GM12878 (cell line): ENCODE measurements around the gene MYBL2.

Experiments
- POLR2AphosphoS5 ChIP-seq: IDR thresholded peaks from 2 replicates; pipeline ENCODE4 v1.6.1; 2011; ENCODE audit warnings: mild to moderate bottlenecking, low read length, inconsistent platforms
- SRF ChIP-seq, 2 experiments: IDR thresholded peaks; 2 replicates each; pipeline ENCODE4 v1.6.1; 2011; ENCODE audit warnings: low read depth in 2 of 2, low read length in 2 of 2, mild to moderate bottlenecking in 1 of 2, moderate library complexity in 1 of 2
- ZNF274 ChIP-seq: IDR thresholded peaks from one replicate; pipeline ENCODE4 v1.8.0; 2011; ENCODE audit not compliant: insufficient read length, insufficient read depth
- TF ChIP-seq, protein P1 (sequence below), 3 experiments: IDR thresholded peaks in 2 of 3; conservative IDR thresholded peaks in 1 of 3; 2 replicates each; pipeline ENCODE4 v1.5.1; 2011; ENCODE audit warnings: low read depth in 3 of 3, low read length in 3 of 3, mild to moderate bottlenecking in 3 of 3, control low read depth in 2 of 3, moderate library complexity in 2 of 3, inconsistent platforms in 1 of 3, mixed read lengths in 1 of 3; ENCODE audit not compliant: control insufficient read depth in 2 of 3, insufficient read depth in 1 of 3; ENCODE audit errors: extremely low read depth in 1 of 3
- TF ChIP-seq, protein P2 (sequence below): fragments of 450-650 bp; formaldehyde crosslinking; IDR thresholded peaks from 2 replicates; pipeline ENCODE4 v1.5.0; 2022; ENCODE audit warnings: mild to moderate bottlenecking, missing genetic modification characterization

DNA sequence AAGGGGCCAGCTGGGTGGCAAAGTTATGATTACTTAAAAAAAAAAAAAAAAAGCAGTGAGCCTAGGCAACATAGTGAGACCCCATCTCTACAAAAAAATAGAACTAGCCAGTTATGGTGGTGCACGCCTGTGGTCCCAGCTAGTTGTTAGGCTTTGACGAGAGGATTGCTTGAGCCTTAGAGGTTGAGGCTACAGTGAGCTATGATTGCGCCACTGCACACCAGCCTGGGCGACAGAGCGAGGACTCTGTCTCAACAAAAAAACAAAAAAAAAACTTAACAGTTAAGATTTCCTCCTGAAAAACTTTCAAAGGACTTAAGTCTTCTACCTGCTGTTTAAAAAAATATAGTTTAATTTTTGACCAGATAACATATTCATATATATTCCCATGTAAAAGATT, 57.5 kb downstream of the MYBL2 start:
- TF ChIP-seq, protein P1, sequence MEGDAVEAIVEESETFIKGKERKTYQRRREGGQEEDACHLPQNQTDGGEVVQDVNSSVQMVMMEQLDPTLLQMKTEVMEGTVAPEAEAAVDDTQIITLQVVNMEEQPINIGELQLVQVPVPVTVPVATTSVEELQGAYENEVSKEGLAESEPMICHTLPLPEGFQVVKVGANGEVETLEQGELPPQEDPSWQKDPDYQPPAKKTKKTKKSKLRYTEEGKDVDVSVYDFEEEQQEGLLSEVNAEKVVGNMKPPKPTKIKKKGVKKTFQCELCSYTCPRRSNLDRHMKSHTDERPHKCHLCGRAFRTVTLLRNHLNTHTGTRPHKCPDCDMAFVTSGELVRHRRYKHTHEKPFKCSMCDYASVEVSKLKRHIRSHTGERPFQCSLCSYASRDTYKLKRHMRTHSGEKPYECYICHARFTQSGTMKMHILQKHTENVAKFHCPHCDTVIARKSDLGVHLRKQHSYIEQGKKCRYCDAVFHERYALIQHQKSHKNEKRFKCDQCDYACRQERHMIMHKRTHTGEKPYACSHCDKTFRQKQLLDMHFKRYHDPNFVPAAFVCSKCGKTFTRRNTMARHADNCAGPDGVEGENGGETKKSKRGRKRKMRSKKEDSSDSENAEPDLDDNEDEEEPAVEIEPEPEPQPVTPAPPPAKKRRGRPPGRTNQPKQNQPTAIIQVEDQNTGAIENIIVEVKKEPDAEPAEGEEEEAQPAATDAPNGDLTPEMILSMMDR (IDR thresholded peaks at IDR 0.05 in 2 of 3, conservative IDR thresholded peaks at IDR 0.05 in 1 of 3; ENCODE audit: control insufficient read depth in 2 of 3, extremely low read depth in 1 of 3, insufficient read depth in 1 of 3, low read depth in 3 of 3, low read length in 3 of 3) = no peak
- no peak for TF ChIP-seq SRF (IDR thresholded peaks at IDR 0.05; ENCODE audit: low read depth in 2 of 2, low read length in 2 of 2)
- TF ChIP-seq, protein P2, sequence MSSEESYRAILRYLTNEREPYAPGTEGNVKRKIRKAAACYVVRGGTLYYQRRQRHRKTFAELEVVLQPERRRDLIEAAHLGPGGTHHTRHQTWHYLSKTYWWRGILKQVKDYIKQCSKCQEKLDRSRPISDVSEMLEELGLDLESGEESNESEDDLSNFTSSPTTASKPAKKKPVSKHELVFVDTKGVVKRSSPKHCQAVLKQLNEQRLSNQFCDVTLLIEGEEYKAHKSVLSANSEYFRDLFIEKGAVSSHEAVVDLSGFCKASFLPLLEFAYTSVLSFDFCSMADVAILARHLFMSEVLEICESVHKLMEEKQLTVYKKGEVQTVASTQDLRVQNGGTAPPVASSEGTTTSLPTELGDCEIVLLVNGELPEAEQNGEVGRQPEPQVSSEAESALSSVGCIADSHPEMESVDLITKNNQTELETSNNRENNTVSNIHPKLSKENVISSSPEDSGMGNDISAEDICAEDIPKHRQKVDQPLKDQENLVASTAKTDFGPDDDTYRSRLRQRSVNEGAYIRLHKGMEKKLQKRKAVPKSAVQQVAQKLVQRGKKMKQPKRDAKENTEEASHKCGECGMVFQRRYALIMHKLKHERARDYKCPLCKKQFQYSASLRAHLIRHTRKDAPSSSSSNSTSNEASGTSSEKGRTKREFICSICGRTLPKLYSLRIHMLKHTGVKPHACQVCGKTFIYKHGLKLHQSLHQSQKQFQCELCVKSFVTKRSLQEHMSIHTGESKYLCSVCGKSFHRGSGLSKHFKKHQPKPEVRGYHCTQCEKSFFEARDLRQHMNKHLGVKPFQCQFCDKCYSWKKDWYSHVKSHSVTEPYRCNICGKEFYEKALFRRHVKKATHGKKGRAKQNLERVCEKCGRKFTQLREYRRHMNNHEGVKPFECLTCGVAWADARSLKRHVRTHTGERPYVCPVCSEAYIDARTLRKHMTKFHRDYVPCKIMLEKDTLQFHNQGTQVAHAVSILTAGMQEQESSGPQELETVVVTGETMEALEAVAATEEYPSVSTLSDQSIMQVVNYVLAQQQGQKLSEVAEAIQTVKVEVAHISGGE (CRISPR knock-in tag) = no peak
- no peak for TF ChIP-seq ZNF274
- no peak for TF ChIP-seq POLR2AphosphoS5
